Measurements from ENCODE around the gene GNAL. TPM values are rescaled to one million over a fixed set of nuclear protein-coding genes. Genes with fewer than 3 reads are reported as not detected.
"Not testable (repeated sequence)": the region's sequence is repeated elsewhere in the genome, so short reads cannot be mapped to it uniquely, and the experiment has no call there.

GNAL gene
- total and polyA plus RNA-seq, 2 of the 4 experiments (the other 2 are of a cell fraction), result 0.15 to 0.36 TPM

- H3K56ac ChIP-seq (ENCODE audit: extremely low read depth, insufficient read depth, low read length); H3K27me3 ChIP-seq (ENCODE audit: control insufficient read depth, insufficient read depth, low read length); H3K14ac ChIP-seq (replicated peaks; ENCODE audit: low read depth, low read length); CTCF ChIA-PET; H4K20me1 ChIP-seq (ENCODE audit: insufficient read depth, low read length); in situ Hi-C loops (cut with MboI; ENCODE audit: low sequenced_read_pairs); intact Hi-C loops (cut with micrococcal nuclease); H2BK120ac ChIP-seq (ENCODE audit: low read depth, low read length); H2AFZ ChIP-seq (replicated peaks; ENCODE audit: low read length, poor library complexity); H3K27ac ChIP-seq (ENCODE audit: insufficient read depth, low read length); H4K91ac ChIP-seq (ENCODE audit: insufficient read depth, low read depth, low read length); H3K79me1 ChIP-seq (ENCODE audit: low read depth in 1 of 2, low read length in 2 of 2); BruUV-seq (replicated peaks); ATAC-seq (ENCODE audit: low read depth); H3K9me3 ChIP-seq (ENCODE audit: control insufficient read depth, insufficient read depth, low read length); H2BK5ac ChIP-seq (ENCODE audit: low read depth, low read length, poor library complexity, severe bottlenecking); POLR2A ChIA-PET (ENCODE audit: unreplicated experiment); H3K4ac ChIP-seq (ENCODE audit: low read depth, low read length); H3K4me1 ChIP-seq (ENCODE audit: control insufficient read depth, insufficient read depth, low read length); H2BK20ac ChIP-seq (ENCODE audit: low read depth, low read length); H3K36me3 ChIP-seq (ENCODE audit: control insufficient read depth, insufficient read depth, low read length); H3K4me2 ChIP-seq (ENCODE audit: low read depth, low read length); H2AK5ac ChIP-seq (ENCODE audit: low read depth, low read length); H4K8ac ChIP-seq (ENCODE audit: low read depth in 2 of 2, low read length in 2 of 2); H3K9ac ChIP-seq (ENCODE audit: low read depth, low read length); H3K4me3 ChIP-seq (ENCODE audit: insufficient read depth, low read depth, low read length); H3K9me1 ChIP-seq (ENCODE audit: insufficient read depth, low read length); H3K18ac ChIP-seq (ENCODE audit: low read depth, low read length); dilution Hi-C loops (cut with HindIII; ENCODE audit: low sequenced_read_pairs, unreplicated experiment); H4K5ac ChIP-seq (ENCODE audit: low read depth, low read length); H2BK15ac ChIP-seq (ENCODE audit: low read depth, low read length); DNase-seq; H2AK9ac ChIP-seq (replicated peaks; ENCODE audit: low read depth, low read length, poor library complexity); H3K23ac ChIP-seq (ENCODE audit: low read depth, low read length): not testable (repeated sequence)
- 80% methylated on average over 1 of the region's 23 CpGs; no CpG with 5 or more reads in 1 of the 2 experiments for WGBS, 2 experiments (ENCODE audit: extremely low coverage in 2 of 2, insufficient read length in 1 of 2)
These were observed 41.8 kb upstream of the GNAL start for GRCh38 chr18:11647310-11647709.

- in situ Hi-C loops (cut with MboI; ENCODE audit: low sequenced_read_pairs); H4K20me1 ChIP-seq (ENCODE audit: insufficient read depth, low read length); H3K27ac ChIP-seq (ENCODE audit: insufficient read depth, low read length); H4K91ac ChIP-seq (ENCODE audit: insufficient read depth, low read depth, low read length); H3K9ac ChIP-seq (ENCODE audit: low read depth, low read length); H2AFZ ChIP-seq (replicated peaks; ENCODE audit: low read length, poor library complexity); H4K5ac ChIP-seq (ENCODE audit: low read depth, low read length); H3K9me1 ChIP-seq (ENCODE audit: insufficient read depth, low read length); H2BK15ac ChIP-seq (ENCODE audit: low read depth, low read length); H3K4me1 ChIP-seq (ENCODE audit: control insufficient read depth, insufficient read depth, low read length); ATAC-seq (ENCODE audit: low read depth); H3K4me3 ChIP-seq (ENCODE audit: insufficient read depth, low read depth, low read length); H2BK120ac ChIP-seq (ENCODE audit: low read depth, low read length); H3K4me2 ChIP-seq (ENCODE audit: low read depth, low read length); DNase-seq; H4K8ac ChIP-seq (ENCODE audit: low read depth in 2 of 2, low read length in 2 of 2); H3K27me3 ChIP-seq (ENCODE audit: control insufficient read depth, insufficient read depth, low read length); H3K4ac ChIP-seq (ENCODE audit: low read depth, low read length); H3K14ac ChIP-seq (replicated peaks; ENCODE audit: low read depth, low read length); H3K79me1 ChIP-seq (ENCODE audit: low read depth in 1 of 2, low read length in 2 of 2); H3K23ac ChIP-seq (ENCODE audit: low read depth, low read length); H3K18ac ChIP-seq (ENCODE audit: low read depth, low read length); intact Hi-C loops (cut with micrococcal nuclease); H2BK20ac ChIP-seq (ENCODE audit: low read depth, low read length); H3K9me3 ChIP-seq (ENCODE audit: control insufficient read depth, insufficient read depth, low read length); H3K56ac ChIP-seq (ENCODE audit: extremely low read depth, insufficient read depth, low read length); BruUV-seq (replicated peaks); dilution Hi-C loops (cut with HindIII; ENCODE audit: low sequenced_read_pairs, unreplicated experiment); H3K36me3 ChIP-seq (ENCODE audit: control insufficient read depth, insufficient read depth, low read length); POLR2A ChIA-PET (ENCODE audit: unreplicated experiment); H2BK5ac ChIP-seq (ENCODE audit: low read depth, low read length, poor library complexity, severe bottlenecking); H2AK5ac ChIP-seq (ENCODE audit: low read depth, low read length); H2AK9ac ChIP-seq (replicated peaks; ENCODE audit: low read depth, low read length, poor library complexity); CTCF ChIA-PET: not testable (repeated sequence)
- WGBS, 2 experiments (ENCODE audit: extremely low coverage in 2 of 2, insufficient read length in 1 of 2), result 86% methylated on average over 8 of the region's 26 CpGs; no CpG with 5 or more reads in 1 of the 2 experiments
These were observed 41.3 kb upstream of the GNAL start for GRCh38 chr18:11647804-11648203.
